ENCODE data around the gene GMPS. TPM values are rescaled to one million over a fixed set of nuclear protein-coding genes. Genes with fewer than 3 reads are reported as not detected.

Gene GMPS
- total and polyA plus RNA-seq, 9 of the 15 experiments (the other 6 are each of a cell fraction or from before 2014, with no cell fraction given): 73.7 to 282 (median 156) TPM

GRCh38 chr3:155870945-155871745 lies 695 bp downstream of the GMPS start:
- in situ Hi-C loops (cut with MboI): loop anchor here (25.0 kb wide), 2 partner anchors 509 to 1559 kb away; partner anchors contain the start of gene DHX36
- no TSS peak for BruUV-seq (replicated peaks)
- 2% methylated on average over 46 of the region's 85 CpGs for WGBS (ENCODE audit: insufficient coverage, low coverage, missing lambda C conversion rate)
- Histone ChIP-seq H2AFZ (ENCODE audit: low read depth, low read length) (peak overlapping the region; percentile 78), H3K9ac (ENCODE audit: insufficient read depth in 1 of 2, low read depth in 2 of 2, low read length in 2 of 2) (peak overlapping the region; percentile 95 to 100), H3K9me1 (ENCODE audit: control insufficient read depth, insufficient read depth, low read length) (no peaks in the 10 kb centered on the region), H3K9me3 (replicated peaks; ENCODE audit: control insufficient read depth, insufficient read depth, low read depth, low read length) (no peaks in the 10 kb centered on the region), H3K4me2 (ENCODE audit: insufficient read depth, low read length) (peak overlapping the region; percentile 84), H3K79me2 (ENCODE audit: control insufficient read depth, insufficient read depth, low read length) (peaks cover 60% of the 10 kb centered on the region), H3K27me3 (ENCODE audit: control insufficient read depth in 2 of 2, insufficient read depth in 2 of 2, low read length in 2 of 2) (no peaks in the 10 kb centered on the region), H3K27ac (ENCODE audit: extremely low read depth, low read depth, low read length) (peak overlapping the region; percentile 99), H4K20me1 (replicated peaks; ENCODE audit: control insufficient read depth, insufficient read depth, low read length) (peaks cover 3% of the 10 kb centered on the region; the same call in 1 of the 2 replicates), H3K4me1 (replicated peaks in 1 of 2; ENCODE audit: control insufficient read depth in 2 of 2, insufficient read depth in 2 of 2, low read length in 2 of 2) (peaks cover 22% of the 10 kb centered on the region in 2 experiments; a peak in 4 of 5 replicates), H3K4me3 (peak overlapping the region; percentile 99), H3K36me3 (ENCODE audit: control insufficient read depth, insufficient read depth, low read length) (peaks cover 9% of the 10 kb centered on the region; the same call in 2 of the 3 replicates)
- no peak for FAIRE-seq
- ATAC-seq: peak; percentile 64
- ChIA-PET CTCF (ENCODE audit: low intra/inter-chr PET ratio) (interaction anchor here (0.6 to 1.5 kb wide), 4 partner anchors 18 to 518 kb away, joined by 3 to 6 read pairs (median 4); partner anchors contain the start of gene C3orf33), POLR2A (interaction anchor here (0.6 to 5.8 kb wide), 11 partner anchors 8 to 128 kb away, joined by 3 to 64 read pairs (median 3); partner anchors contain the start of genes C3orf33 and SLC33A1)
- peak; percentile 61 to 73 (median 70) for DNase-seq (ENCODE audit: extremely low read depth in 1 of 4, low spot score in 3 of 4)
- intact Hi-C loops (cut with micrococcal nuclease): loop anchor here (2.0 to 5.0 kb wide), 3 partner anchors 16 to 111 kb away; partner anchors contain the start of gene SLC33A1
- TF ChIP-seq ZNF347 (CRISPR knock-in tag; IDR thresholded peaks at IDR 0.05; ENCODE audit: low read depth): no peak
- TF ChIP-seq ZNF316 (IDR thresholded peaks at IDR 0.05): no peak
- no peak for TF ChIP-seq PRPF4 (IDR thresholded peaks at IDR 0.05; ENCODE audit: insufficient read depth, low read depth, low read length, poor library complexity, severe bottlenecking)
- no peak for TF ChIP-seq PHB2 (IDR thresholded peaks at IDR 0.05; ENCODE audit: low read depth)
- no peak for TF ChIP-seq TCFL5 (CRISPR knock-in tag; conservative IDR thresholded peaks at IDR 0.05)
- no peak for TF ChIP-seq FOXA3 (CRISPR knock-in tag; conservative IDR thresholded peaks at IDR 0.05 in 1 of 2, IDR thresholded peaks at IDR 0.05 in 1 of 2)
- TF ChIP-seq ZNF445 (CRISPR knock-in tag; IDR thresholded peaks at IDR 0.05; ENCODE audit: low read depth): no peak
- TF ChIP-seq, protein P1, sequence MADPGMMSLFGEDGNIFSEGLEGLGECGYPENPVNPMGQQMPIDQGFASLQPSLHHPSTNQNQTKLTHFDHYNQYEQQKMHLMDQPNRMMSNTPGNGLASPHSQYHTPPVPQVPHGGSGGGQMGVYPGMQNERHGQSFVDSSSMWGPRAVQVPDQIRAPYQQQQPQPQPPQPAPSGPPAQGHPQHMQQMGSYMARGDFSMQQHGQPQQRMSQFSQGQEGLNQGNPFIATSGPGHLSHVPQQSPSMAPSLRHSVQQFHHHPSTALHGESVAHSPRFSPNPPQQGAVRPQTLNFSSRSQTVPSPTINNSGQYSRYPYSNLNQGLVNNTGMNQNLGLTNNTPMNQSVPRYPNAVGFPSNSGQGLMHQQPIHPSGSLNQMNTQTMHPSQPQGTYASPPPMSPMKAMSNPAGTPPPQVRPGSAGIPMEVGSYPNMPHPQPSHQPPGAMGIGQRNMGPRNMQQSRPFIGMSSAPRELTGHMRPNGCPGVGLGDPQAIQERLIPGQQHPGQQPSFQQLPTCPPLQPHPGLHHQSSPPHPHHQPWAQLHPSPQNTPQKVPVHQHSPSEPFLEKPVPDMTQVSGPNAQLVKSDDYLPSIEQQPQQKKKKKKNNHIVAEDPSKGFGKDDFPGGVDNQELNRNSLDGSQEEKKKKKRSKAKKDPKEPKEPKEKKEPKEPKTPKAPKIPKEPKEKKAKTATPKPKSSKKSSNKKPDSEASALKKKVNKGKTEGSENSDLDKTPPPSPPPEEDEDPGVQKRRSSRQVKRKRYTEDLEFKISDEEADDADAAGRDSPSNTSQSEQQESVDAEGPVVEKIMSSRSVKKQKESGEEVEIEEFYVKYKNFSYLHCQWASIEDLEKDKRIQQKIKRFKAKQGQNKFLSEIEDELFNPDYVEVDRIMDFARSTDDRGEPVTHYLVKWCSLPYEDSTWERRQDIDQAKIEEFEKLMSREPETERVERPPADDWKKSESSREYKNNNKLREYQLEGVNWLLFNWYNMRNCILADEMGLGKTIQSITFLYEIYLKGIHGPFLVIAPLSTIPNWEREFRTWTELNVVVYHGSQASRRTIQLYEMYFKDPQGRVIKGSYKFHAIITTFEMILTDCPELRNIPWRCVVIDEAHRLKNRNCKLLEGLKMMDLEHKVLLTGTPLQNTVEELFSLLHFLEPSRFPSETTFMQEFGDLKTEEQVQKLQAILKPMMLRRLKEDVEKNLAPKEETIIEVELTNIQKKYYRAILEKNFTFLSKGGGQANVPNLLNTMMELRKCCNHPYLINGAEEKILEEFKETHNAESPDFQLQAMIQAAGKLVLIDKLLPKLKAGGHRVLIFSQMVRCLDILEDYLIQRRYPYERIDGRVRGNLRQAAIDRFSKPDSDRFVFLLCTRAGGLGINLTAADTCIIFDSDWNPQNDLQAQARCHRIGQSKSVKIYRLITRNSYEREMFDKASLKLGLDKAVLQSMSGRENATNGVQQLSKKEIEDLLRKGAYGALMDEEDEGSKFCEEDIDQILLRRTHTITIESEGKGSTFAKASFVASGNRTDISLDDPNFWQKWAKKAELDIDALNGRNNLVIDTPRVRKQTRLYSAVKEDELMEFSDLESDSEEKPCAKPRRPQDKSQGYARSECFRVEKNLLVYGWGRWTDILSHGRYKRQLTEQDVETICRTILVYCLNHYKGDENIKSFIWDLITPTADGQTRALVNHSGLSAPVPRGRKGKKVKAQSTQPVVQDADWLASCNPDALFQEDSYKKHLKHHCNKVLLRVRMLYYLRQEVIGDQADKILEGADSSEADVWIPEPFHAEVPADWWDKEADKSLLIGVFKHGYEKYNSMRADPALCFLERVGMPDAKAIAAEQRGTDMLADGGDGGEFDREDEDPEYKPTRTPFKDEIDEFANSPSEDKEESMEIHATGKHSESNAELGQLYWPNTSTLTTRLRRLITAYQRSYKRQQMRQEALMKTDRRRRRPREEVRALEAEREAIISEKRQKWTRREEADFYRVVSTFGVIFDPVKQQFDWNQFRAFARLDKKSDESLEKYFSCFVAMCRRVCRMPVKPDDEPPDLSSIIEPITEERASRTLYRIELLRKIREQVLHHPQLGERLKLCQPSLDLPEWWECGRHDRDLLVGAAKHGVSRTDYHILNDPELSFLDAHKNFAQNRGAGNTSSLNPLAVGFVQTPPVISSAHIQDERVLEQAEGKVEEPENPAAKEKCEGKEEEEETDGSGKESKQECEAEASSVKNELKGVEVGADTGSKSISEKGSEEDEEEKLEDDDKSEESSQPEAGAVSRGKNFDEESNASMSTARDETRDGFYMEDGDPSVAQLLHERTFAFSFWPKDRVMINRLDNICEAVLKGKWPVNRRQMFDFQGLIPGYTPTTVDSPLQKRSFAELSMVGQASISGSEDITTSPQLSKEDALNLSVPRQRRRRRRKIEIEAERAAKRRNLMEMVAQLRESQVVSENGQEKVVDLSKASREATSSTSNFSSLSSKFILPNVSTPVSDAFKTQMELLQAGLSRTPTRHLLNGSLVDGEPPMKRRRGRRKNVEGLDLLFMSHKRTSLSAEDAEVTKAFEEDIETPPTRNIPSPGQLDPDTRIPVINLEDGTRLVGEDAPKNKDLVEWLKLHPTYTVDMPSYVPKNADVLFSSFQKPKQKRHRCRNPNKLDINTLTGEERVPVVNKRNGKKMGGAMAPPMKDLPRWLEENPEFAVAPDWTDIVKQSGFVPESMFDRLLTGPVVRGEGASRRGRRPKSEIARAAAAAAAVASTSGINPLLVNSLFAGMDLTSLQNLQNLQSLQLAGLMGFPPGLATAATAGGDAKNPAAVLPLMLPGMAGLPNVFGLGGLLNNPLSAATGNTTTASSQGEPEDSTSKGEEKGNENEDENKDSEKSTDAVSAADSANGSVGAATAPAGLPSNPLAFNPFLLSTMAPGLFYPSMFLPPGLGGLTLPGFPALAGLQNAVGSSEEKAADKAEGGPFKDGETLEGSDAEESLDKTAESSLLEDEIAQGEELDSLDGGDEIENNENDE (IDR thresholded peaks at IDR 0.05; ENCODE audit: low read depth, low read length): no peak
- TF ChIP-seq GABPB1 (CRISPR knock-in tag; IDR thresholded peaks at IDR 0.05): peak; percentile 2; the same call in 1 of the 2 replicates
- TF ChIP-seq ZNF24 (IDR thresholded peaks at IDR 0.05): no peak

All from K562 (cell line).